ENCODE data around the gene DGKB.

The DGKB gene

GRCh38 chr7:14747701-14748100 lies 154.8 kb downstream of the DGKB start:
- TF ChIP-seq, protein P1, sequence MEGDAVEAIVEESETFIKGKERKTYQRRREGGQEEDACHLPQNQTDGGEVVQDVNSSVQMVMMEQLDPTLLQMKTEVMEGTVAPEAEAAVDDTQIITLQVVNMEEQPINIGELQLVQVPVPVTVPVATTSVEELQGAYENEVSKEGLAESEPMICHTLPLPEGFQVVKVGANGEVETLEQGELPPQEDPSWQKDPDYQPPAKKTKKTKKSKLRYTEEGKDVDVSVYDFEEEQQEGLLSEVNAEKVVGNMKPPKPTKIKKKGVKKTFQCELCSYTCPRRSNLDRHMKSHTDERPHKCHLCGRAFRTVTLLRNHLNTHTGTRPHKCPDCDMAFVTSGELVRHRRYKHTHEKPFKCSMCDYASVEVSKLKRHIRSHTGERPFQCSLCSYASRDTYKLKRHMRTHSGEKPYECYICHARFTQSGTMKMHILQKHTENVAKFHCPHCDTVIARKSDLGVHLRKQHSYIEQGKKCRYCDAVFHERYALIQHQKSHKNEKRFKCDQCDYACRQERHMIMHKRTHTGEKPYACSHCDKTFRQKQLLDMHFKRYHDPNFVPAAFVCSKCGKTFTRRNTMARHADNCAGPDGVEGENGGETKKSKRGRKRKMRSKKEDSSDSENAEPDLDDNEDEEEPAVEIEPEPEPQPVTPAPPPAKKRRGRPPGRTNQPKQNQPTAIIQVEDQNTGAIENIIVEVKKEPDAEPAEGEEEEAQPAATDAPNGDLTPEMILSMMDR (IDR thresholded peaks at IDR 0.05; ENCODE audit: insufficient read depth, low read length) = no peak
- TF ChIP-seq, protein P2, sequence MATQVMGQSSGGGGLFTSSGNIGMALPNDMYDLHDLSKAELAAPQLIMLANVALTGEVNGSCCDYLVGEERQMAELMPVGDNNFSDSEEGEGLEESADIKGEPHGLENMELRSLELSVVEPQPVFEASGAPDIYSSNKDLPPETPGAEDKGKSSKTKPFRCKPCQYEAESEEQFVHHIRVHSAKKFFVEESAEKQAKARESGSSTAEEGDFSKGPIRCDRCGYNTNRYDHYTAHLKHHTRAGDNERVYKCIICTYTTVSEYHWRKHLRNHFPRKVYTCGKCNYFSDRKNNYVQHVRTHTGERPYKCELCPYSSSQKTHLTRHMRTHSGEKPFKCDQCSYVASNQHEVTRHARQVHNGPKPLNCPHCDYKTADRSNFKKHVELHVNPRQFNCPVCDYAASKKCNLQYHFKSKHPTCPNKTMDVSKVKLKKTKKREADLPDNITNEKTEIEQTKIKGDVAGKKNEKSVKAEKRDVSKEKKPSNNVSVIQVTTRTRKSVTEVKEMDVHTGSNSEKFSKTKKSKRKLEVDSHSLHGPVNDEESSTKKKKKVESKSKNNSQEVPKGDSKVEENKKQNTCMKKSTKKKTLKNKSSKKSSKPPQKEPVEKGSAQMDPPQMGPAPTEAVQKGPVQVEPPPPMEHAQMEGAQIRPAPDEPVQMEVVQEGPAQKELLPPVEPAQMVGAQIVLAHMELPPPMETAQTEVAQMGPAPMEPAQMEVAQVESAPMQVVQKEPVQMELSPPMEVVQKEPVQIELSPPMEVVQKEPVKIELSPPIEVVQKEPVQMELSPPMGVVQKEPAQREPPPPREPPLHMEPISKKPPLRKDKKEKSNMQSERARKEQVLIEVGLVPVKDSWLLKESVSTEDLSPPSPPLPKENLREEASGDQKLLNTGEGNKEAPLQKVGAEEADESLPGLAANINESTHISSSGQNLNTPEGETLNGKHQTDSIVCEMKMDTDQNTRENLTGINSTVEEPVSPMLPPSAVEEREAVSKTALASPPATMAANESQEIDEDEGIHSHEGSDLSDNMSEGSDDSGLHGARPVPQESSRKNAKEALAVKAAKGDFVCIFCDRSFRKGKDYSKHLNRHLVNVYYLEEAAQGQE (IDR thresholded peaks at IDR 0.05; ENCODE audit: insufficient replicate concordance, low read depth) = no peak
- TF ChIP-seq POLR2AphosphoS5 (IDR thresholded peaks at IDR 0.05; ENCODE audit: low read depth) (no peak), SPI1 (IDR thresholded peaks at IDR 0.05; ENCODE audit: borderline replicate concordance, low read depth) (no peak), GABPA (IDR thresholded peaks at IDR 0.05; ENCODE audit: low read depth) (no peak)
- Histone ChIP-seq H3K27me3 (ENCODE audit: insufficient read depth, poor library complexity, severe bottlenecking) (no peaks in the 10 kb centered on the region), H3K27ac (replicated peaks) (no peak overlapping the region), H3K4me3 (replicated peaks; ENCODE audit: insufficient read depth, low read length) (no peak overlapping the region)
- DNase-seq (ENCODE audit: low read depth in 1 of 2, low spot score in 1 of 2) = no peak

GRCh38 chr7:14745076-14745475 lies 157.5 kb downstream of the DGKB start:
- TF ChIP-seq POLR2AphosphoS5 (IDR thresholded peaks at IDR 0.05; ENCODE audit: low read depth) = no peak
- TF ChIP-seq, protein P1 (IDR thresholded peaks at IDR 0.05; ENCODE audit: insufficient read depth, low read length) = no peak
- no peak for TF ChIP-seq SPI1 (IDR thresholded peaks at IDR 0.05; ENCODE audit: borderline replicate concordance, low read depth)
- TF ChIP-seq, protein P2 (IDR thresholded peaks at IDR 0.05; ENCODE audit: insufficient replicate concordance, low read depth) = no peak
- TF ChIP-seq GABPA (IDR thresholded peaks at IDR 0.05; ENCODE audit: low read depth) = no peak
- H3K27me3 ChIP-seq (ENCODE audit: insufficient read depth, poor library complexity, severe bottlenecking) = no peaks in the 10 kb centered on the region
- no peak for DNase-seq (ENCODE audit: low read depth in 1 of 2, low spot score in 1 of 2)
- H3K27ac ChIP-seq (replicated peaks) = no peak overlapping the region
- H3K4me3 ChIP-seq (replicated peaks; ENCODE audit: insufficient read depth, low read length) = no peak overlapping the region

DNA sequence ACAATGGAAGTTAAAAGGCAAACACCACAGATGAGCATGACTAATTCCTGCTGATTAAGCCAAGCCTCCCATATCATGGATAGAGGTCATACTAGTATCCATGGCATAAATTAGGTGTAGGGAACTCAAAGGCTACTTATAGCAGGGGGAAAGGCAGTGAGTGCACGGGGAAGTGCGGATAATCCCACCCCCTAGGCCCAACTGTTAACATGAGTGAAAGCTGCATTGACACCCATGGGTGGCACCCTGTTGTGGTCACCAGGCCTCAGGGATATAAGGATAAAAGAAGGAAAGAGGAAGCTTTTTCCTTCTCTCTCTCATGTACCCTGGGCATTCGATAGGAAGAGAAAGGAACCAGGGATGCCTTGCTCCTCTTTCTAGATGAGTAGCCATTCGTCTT lies 161.9 kb downstream of the DGKB start:
- no peak for DNase-seq (ENCODE audit: low read depth in 1 of 2, low spot score in 1 of 2)
- Histone ChIP-seq H3K27ac (replicated peaks) (no peak overlapping the region), H3K4me3 (replicated peaks; ENCODE audit: insufficient read depth, low read length) (no peak overlapping the region), H3K27me3 (ENCODE audit: insufficient read depth, poor library complexity, severe bottlenecking) (no peaks in the 10 kb centered on the region)
- no peak for TF ChIP-seq SPI1 (IDR thresholded peaks at IDR 0.05; ENCODE audit: borderline replicate concordance, low read depth)
- no peak for TF ChIP-seq GABPA (IDR thresholded peaks at IDR 0.05; ENCODE audit: low read depth)
- TF ChIP-seq, protein P2 (IDR thresholded peaks at IDR 0.05; ENCODE audit: insufficient replicate concordance, low read depth) = no peak
- TF ChIP-seq, protein P1 (IDR thresholded peaks at IDR 0.05; ENCODE audit: insufficient read depth, low read length) = no peak
- no peak for TF ChIP-seq POLR2AphosphoS5 (IDR thresholded peaks at IDR 0.05; ENCODE audit: low read depth)
